ENCODE data around the gene PLCB2. TPM values are rescaled to one million over a fixed set of nuclear protein-coding genes. Genes with fewer than 3 reads are reported as not detected.

PLCB2 gene
- total and polyA plus RNA-seq, 8 donors, result 13.5 to 86.4 (median 14.9) TPM

GRCh38 chr15:40267670-40268069 lies 40.1 kb downstream of the PLCB2 start:
- Histone ChIP-seq H3K27me3 (no peaks in the 10 kb centered on the region), H3K27ac (no peak overlapping the region)

GRCh38 chr15:40266828-40267304 lies 40.9 kb downstream of the PLCB2 start:
- DNase-seq, result peak in 1 of 4 donors; percentile 88
- intact Hi-C loops (cut with DNase I), result no loop called here
- Histone ChIP-seq H3K27ac (peak overlapping the region; percentile 36 to 48), H3K9me3 (no peaks in the 10 kb centered on the region), H3K27me3 (no peaks in the 10 kb centered on the region), H3K4me1 (peaks cover 0 to 5% of the 10 kb centered on the region in 2 donors), H3K4me3 (no peak overlapping the region), H3K36me3 (no peaks in the 10 kb centered on the region)
- ATAC-seq, result peak; percentile 92
- no peak for TF ChIP-seq CTCF (IDR thresholded peaks at IDR 0.05)

More at GRCh38 chr15:40267670-40268069, 40.1 kb downstream of the PLCB2 start:
- Histone ChIP-seq H3K4me1 (peaks cover 0 to 5% of the 10 kb centered on the region in 2 donors), H3K4me3 (no peak overlapping the region), H3K9me3 (no peaks in the 10 kb centered on the region), H3K36me3 (no peaks in the 10 kb centered on the region)
- intact Hi-C loops (cut with DNase I), result no loop called here
- ATAC-seq, result no peak
- no peak for DNase-seq
- TF ChIP-seq CTCF (IDR thresholded peaks at IDR 0.05), result no peak

GRCh38 chr15:40265875-40266274 lies 41.9 kb downstream of the PLCB2 start:
- ATAC-seq (no peak), DNase-seq (no peak)
- no peak for TF ChIP-seq CTCF (IDR thresholded peaks at IDR 0.05)
- Histone ChIP-seq H3K36me3 (no peaks in the 10 kb centered on the region), H3K27me3 (no peaks in the 10 kb centered on the region), H3K9me3 (no peaks in the 10 kb centered on the region), H3K4me1 (peaks cover 0 to 5% of the 10 kb centered on the region in 2 donors), H3K27ac (no peak overlapping the region), H3K4me3 (no peak overlapping the region)
- intact Hi-C loops (cut with DNase I), result no loop called here

- no peak for TF ChIP-seq CTCF (IDR thresholded peaks at IDR 0.05)
- ATAC-seq (no peak), DNase-seq (no peak)
- H3K27me3 ChIP-seq, result no peaks in the 10 kb centered on the region
- no peaks in the 10 kb centered on the region for H3K36me3 ChIP-seq
- H3K4me3 ChIP-seq, result no peak overlapping the region
- intact Hi-C loops (cut with DNase I), result no loop called here
- no peaks in the 10 kb centered on the region for H3K9me3 ChIP-seq
- peaks cover 0 to 5% of the 10 kb centered on the region in 2 donors for H3K4me1 ChIP-seq
- H3K27ac ChIP-seq, result no peak overlapping the region
Observed at GRCh38 chr15:40265355-40265754, 42.4 kb downstream of the PLCB2 start.

- ATAC-seq (no peak), DNase-seq (no peak)
- Histone ChIP-seq H3K4me3 (no peak overlapping the region), H3K9me3 (no peaks in the 10 kb centered on the region), H3K27ac (no peak overlapping the region), H3K36me3 (no peaks in the 10 kb centered on the region), H3K4me1 (peaks cover 0 to 5% of the 10 kb centered on the region in 2 donors), H3K27me3 (no peaks in the 10 kb centered on the region)
- intact Hi-C loops (cut with DNase I), result no loop called here
- TF ChIP-seq CTCF (IDR thresholded peaks at IDR 0.05), result no peak
Observed at GRCh38 chr15:40264321-40265153, 43.2 kb downstream of the PLCB2 start.

Data from left lung (tissue), 10 donors.